Skeletal muscle cell (primary cell): Measurements from ENCODE around the gene ST8SIA6.
"Not testable (repeated sequence)": the region's sequence is repeated elsewhere in the genome, so short reads cannot be mapped to it uniquely, and the experiment has no call there.

ENCODE experiments used
- DNase-seq: peaks from one replicate; pipeline ENCODE4 v3.0.0-alpha.2; 2010; ENCODE audit warnings: low read depth
- H3K4me3 ChIP-seq: 2 replicates; pipeline ENCODE4 v1.5.1; 2011; ENCODE audit warnings: low read depth, mild to moderate bottlenecking, control low read depth, low read length, moderate library complexity

Gene ST8SIA6

GRCh38 chr10:17403161-17403560, 51.2 kb downstream of the ST8SIA6 start:
- DNase-seq, result no peak
- H3K4me3 ChIP-seq, result no peak overlapping the region

- H3K4me3 ChIP-seq, DNase-seq: not testable (repeated sequence)
Observed at GRCh38 chr10:17402040-17402439, 52.4 kb downstream of the ST8SIA6 start.

- no peak overlapping the region for H3K4me3 ChIP-seq
- DNase-seq, result no peak
Observed at GRCh38 chr10:17396004-17396403, 58.4 kb downstream of the ST8SIA6 start.

GRCh38 chr10:17394854-17395253, 59.5 kb downstream of the ST8SIA6 start:
- no peak for DNase-seq
- no peak overlapping the region for H3K4me3 ChIP-seq

GRCh38 chr10:17387861-17388503, 66.4 kb downstream of the ST8SIA6 start:
- no peak overlapping the region for H3K4me3 ChIP-seq
- no peak for DNase-seq

- no peak overlapping the region for H3K4me3 ChIP-seq
- no peak for DNase-seq
Observed at GRCh38 chr10:17386616-17387075, 67.7 kb downstream of the ST8SIA6 start.

GRCh38 chr10:17386021-17386420, 68.4 kb downstream of the ST8SIA6 start:
- no peak for DNase-seq
- H3K4me3 ChIP-seq, result no peak overlapping the region

- DNase-seq, result no peak
- no peak overlapping the region for H3K4me3 ChIP-seq
Observed at GRCh38 chr10:17385066-17385465, 69.3 kb downstream of the ST8SIA6 start.

- H3K4me3 ChIP-seq, result no peak overlapping the region
- DNase-seq, result no peak
Observed at GRCh38 chr10:17383801-17384555, 70.4 kb downstream of the ST8SIA6 start.

- no peak for DNase-seq
- H3K4me3 ChIP-seq, result no peak overlapping the region
Observed at GRCh38 chr10:17381502-17382142, 72.8 kb downstream of the ST8SIA6 start.

- DNase-seq, result no peak
- H3K4me3 ChIP-seq, result no peak overlapping the region
Observed at GRCh38 chr10:17380888-17381287, 73.5 kb downstream of the ST8SIA6 start.

GRCh38 chr10:17380016-17380415, 74.4 kb downstream of the ST8SIA6 start:
- no peak for DNase-seq
- H3K4me3 ChIP-seq, result no peak overlapping the region

- no peak overlapping the region for H3K4me3 ChIP-seq
- no peak for DNase-seq
Observed at GRCh38 chr10:17379151-17379690, 75.2 kb downstream of the ST8SIA6 start.

- no peak overlapping the region for H3K4me3 ChIP-seq
- no peak for DNase-seq
Observed at GRCh38 chr10:17375936-17376584, 78.3 kb downstream of the ST8SIA6 start.

GRCh38 chr10:17368708-17369272, 85.6 kb downstream of the ST8SIA6 start:
- no peak for DNase-seq
- no peak overlapping the region for H3K4me3 ChIP-seq

- no peak overlapping the region for H3K4me3 ChIP-seq
Observed at GRCh38 chr10:17366705-17367104, 87.7 kb downstream of the ST8SIA6 start.

GRCh38 chr10:17365402-17365801, 89.0 kb downstream of the ST8SIA6 start:
- no peak for DNase-seq

More at GRCh38 chr10:17366705-17367104, 87.7 kb downstream of the ST8SIA6 start:
- DNase-seq, result no peak

GRCh38 chr10:17358461-17358860, 95.9 kb downstream of the ST8SIA6 start:
- H3K4me3 ChIP-seq, result no peak overlapping the region
- no peak for DNase-seq

More at GRCh38 chr10:17365402-17365801, 89.0 kb downstream of the ST8SIA6 start:
- no peak overlapping the region for H3K4me3 ChIP-seq

GRCh38 chr10:17357781-17358180, 96.6 kb downstream of the ST8SIA6 start:
- H3K4me3 ChIP-seq, result no peak overlapping the region
- no peak for DNase-seq
